GM12865 (cell line): ENCODE measurements around the gene SMARCA4.

Source experiments
- DNase-seq: peaks from one replicate; pipeline ENCODE4 v3.0.0; 2010; ENCODE audit warnings: low read depth
- H3K4me3 ChIP-seq: 2 replicates; pipeline ENCODE4 v1.5.1; 2011; ENCODE audit warnings: mild to moderate bottlenecking, low read depth, low read length, control low read depth
- CTCF ChIP-seq: IDR thresholded peaks from 2 replicates; pipeline ENCODE4 v1.5.1; 2011; ENCODE audit warnings: low read length, control low read depth, low read depth, inconsistent platforms; ENCODE audit not compliant: insufficient read depth; ENCODE audit errors: missing control alignments

SMARCA4 gene

GRCh38 chr19:11054628-11055027, 93.8 kb downstream of the SMARCA4 start:
- DNase-seq = no peak
- no peak for TF ChIP-seq CTCF
- H3K4me3 ChIP-seq = no peak overlapping the region

GRCh38 chr19:11058246-11059030, 97.6 kb downstream of the SMARCA4 start:
- TF ChIP-seq CTCF = no peak
- no peak overlapping the region for H3K4me3 ChIP-seq
- no peak for DNase-seq

- no peak for DNase-seq
- no peak for TF ChIP-seq CTCF
- H3K4me3 ChIP-seq = no peak overlapping the region
These were observed 98.9 kb downstream of the SMARCA4 start for GRCh38 chr19:11059511-11060358.

GRCh38 chr19:11061952-11062351, 101.1 kb downstream of the SMARCA4 start:
- TF ChIP-seq CTCF = no peak
- no peak overlapping the region for H3K4me3 ChIP-seq
- no peak for DNase-seq

GRCh38 chr19:11063434-11063833, 102.6 kb downstream of the SMARCA4 start:
- no peak for DNase-seq
- no peak for TF ChIP-seq CTCF
- no peak overlapping the region for H3K4me3 ChIP-seq

GRCh38 chr19:11064831-11065303, 104.0 kb downstream of the SMARCA4 start:
- no peak for TF ChIP-seq CTCF
- no peak for DNase-seq

GRCh38 chr19:11066326-11066725, 105.5 kb downstream of the SMARCA4 start:
- TF ChIP-seq CTCF = no peak
- H3K4me3 ChIP-seq = no peak overlapping the region
- no peak for DNase-seq

More at GRCh38 chr19:11064831-11065303, 104.0 kb downstream of the SMARCA4 start:
- no peak overlapping the region for H3K4me3 ChIP-seq
